Omental fat pad (tissue), 4 donors: ENCODE data around the gene SIK2. TPM values are rescaled to one million over a fixed set of nuclear protein-coding genes. Genes with fewer than 3 reads are reported as not detected.
"Not testable (repeated sequence)": the region's sequence is repeated elsewhere in the genome, so short reads cannot be mapped to it uniquely, and the experiment has no call there.

Experiments used
- ATAC-seq: fragments of 150-250 bp; one replicate; pipeline ENCODE4 v1.9.1; 2016; ENCODE audit warnings: mild to moderate bottlenecking, moderate library complexity; ENCODE audit not compliant: low FRiP score
- DNase-seq: peaks from one replicate; pipeline ENCODE4 v3.0.0-alpha.2; 2019; ENCODE audit warnings: low spot score
- CTCF ChIP-seq, 3 donors: fragments of 450-650 bp; IDR thresholded peaks; one replicate each; pipeline ENCODE4 v1.5.1; 2016 to 2017; ENCODE audit warnings: antibody characterized with exemption in 3 of 3, mild to moderate bottlenecking in 3 of 3, moderate library complexity in 2 of 3
- total RNA-seq, 4 donors: library from RNA; depleted of rRNA; stranded (reverse); fragments of >200 nt; gene quantifications; one replicate each; pipeline ENCODE4 v1.1.0, GENCODE V29; 2016

Gene SIK2
- total RNA-seq, 4 donors from 2014 or later, result 27.3 to 111 (median 73.6) TPM

DNA sequence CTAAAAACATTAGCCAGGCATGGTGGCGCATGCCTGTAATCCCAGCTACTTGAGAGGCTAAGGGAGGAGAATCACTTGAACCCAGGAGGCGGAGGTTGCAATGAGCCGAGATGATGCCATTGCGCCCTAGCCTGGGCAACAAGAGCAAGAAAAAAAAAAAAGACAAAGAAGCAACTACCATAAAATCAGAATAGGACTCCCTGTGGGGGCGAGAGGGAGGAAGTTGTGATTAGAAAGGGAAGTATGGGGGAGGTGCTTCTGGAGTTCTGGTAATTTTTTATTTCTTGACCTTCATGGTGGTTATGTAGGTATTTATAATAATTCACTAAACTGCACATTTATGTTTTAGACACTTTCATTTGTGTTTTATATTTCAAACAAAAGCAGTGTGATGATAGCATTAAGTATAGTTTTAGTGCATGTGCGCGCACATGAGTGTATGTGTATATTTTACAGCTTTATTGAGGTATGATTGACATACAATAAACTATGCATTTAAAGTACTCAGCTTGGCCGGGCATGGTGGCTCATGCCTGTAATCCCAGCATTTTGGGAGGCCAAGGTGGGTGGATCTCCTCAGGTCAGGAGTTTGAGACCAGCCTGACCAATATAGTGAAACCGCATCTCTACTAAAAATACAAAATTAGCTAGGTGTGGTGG lies 43.5 kb downstream of the SIK2 start:
- DNase-seq, result no peak
- ATAC-seq, result no peak

DNA sequence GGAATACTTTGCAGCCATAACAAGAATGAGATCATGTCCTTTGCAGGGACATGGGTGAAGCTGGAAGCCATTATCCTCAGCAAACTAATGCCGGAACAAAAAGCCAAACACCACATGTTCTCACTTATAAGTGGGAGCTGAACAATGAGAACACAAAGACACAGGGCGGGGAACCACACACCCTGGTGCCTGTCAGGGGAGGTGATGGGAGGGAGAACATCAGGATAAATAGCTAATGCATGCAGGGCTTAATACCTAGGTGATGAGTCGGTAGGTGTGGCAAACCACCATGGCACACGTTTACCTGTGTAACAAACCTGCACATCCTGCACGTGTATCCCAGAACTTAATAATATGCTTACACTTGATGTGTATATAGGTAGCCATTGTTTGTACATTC lies 49.1 kb downstream of the SIK2 start:
- DNase-seq, ATAC-seq: not testable (repeated sequence)

More for the DNA sequence above, 43.5 kb downstream of the SIK2 start:
- no peak for TF ChIP-seq CTCF (IDR thresholded peaks at IDR 0.05)

DNA sequence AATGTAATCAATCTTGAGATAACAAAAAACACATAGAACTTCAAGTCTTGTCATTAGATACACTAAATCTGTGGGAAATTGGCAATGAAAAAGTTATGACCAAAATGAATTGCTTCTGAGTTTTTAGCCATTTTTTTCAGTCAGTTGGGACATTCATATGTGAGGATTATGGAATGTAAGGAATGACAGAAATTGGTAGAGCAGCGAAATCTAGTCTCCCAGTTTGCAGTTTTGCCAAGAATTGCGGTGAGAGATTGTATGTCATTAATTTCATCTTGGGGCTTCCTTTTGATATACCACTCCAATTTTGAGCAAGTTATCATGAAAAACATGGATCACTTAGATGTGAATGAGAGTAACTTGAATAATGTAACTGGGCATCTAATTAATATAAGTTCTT lies 49.9 kb downstream of the SIK2 start:
- ATAC-seq (no peak), DNase-seq (no peak)
- TF ChIP-seq CTCF (IDR thresholded peaks at IDR 0.05), result no peak

GRCh38 chr11:111654601-111655000 lies 52.4 kb downstream of the SIK2 start:
- no peak for DNase-seq
- TF ChIP-seq CTCF (IDR thresholded peaks at IDR 0.05), result no peak
- ATAC-seq, result no peak

DNA sequence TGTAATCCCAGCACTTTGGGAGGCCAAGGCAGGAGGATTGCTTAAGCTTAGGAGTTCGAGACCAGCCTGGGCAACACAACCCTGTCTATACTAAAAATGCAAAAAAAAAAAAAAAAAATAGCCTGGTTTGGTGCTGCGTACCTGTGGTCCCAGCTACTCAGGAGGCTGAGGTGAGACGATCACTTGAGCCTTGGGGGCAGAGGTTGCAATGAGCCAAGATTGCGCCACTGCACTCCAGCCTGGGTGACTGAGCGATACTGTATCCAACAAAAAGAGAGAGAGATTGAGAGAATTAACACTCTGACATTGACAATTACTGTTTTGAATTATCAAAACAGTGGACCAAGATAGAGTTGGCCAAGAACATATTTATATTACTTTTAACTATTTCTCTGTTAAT lies 53.7 kb downstream of the SIK2 start:
- no peak for TF ChIP-seq CTCF (IDR thresholded peaks at IDR 0.05)
- ATAC-seq, result no peak

GRCh38 chr11:111657905-111658304 lies 55.7 kb downstream of the SIK2 start:
- not testable (repeated sequence) for DNase-seq, ATAC-seq

More for the DNA sequence above, 53.7 kb downstream of the SIK2 start:
- no peak for DNase-seq

DNA sequence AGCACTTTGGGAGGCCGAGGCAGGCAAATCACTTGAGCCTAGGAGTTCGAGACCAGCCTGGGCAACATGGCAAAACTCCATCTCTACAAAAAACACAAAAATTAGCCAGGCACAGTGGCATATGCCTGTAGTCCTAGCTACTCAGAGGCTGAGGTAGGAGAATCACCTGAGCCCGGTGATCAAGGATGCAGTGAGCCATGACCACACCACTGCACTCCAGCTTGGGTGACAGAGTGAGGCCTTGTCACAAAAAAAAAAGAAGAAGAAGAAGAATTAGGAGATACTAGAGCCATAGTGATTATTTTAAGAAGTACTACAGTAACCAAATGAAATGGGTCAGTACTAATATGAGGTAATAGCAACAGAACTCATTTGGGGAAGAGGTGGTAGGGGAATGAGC lies 56.2 kb downstream of the SIK2 start:
- not testable (repeated sequence) for DNase-seq, ATAC-seq

GRCh38 chr11:111659201-111660115 lies 57.2 kb downstream of the SIK2 start:
- DNase-seq, result no peak
- no peak for TF ChIP-seq CTCF (IDR thresholded peaks at IDR 0.05)
- no peak for ATAC-seq
